ENCODE data around the gene TFCP2L1.

GRCh38 chr2:121200419-121201315 is 84.3 kb downstream of the TFCP2L1 start:
- TF ChIP-seq CTCF (IDR thresholded peaks at IDR 0.05): no peak
- TF ChIP-seq ATF2 (CRISPR knock-in tag; IDR thresholded peaks at IDR 0.05; ENCODE audit: borderline replicate concordance, low read depth): no peak
- no peak for TF ChIP-seq NR2C2 (CRISPR knock-in tag; IDR thresholded peaks at IDR 0.05)
- TF ChIP-seq STAT6 (CRISPR knock-in tag; conservative IDR thresholded peaks at IDR 0.05; ENCODE audit: low read depth): no peak
